Myocyte (in vitro differentiated cells): ENCODE results near the gene AFF1. TPM values are rescaled to one million over a fixed set of nuclear protein-coding genes. Genes with fewer than 3 reads are reported as not detected.
"Not testable (repeated sequence)": the region's sequence is repeated elsewhere in the genome, so short reads cannot be mapped to it uniquely, and the experiment has no call there.

Experiments used
- DNase-seq: peaks from one replicate; pipeline ENCODE4 v3.0.0-alpha.2; 2012; ENCODE audit warnings: low read depth
- total RNA-seq: library from RNA; depleted of rRNA; stranded (reverse); fragments of >200 nt; gene quantifications from 2 replicates; pipeline ENCODE4 v1.2.3, GENCODE V29; 2014

AFF1 gene
- total RNA-seq, 1 donor from 2014 or later, result 13.7 TPM

DNA sequence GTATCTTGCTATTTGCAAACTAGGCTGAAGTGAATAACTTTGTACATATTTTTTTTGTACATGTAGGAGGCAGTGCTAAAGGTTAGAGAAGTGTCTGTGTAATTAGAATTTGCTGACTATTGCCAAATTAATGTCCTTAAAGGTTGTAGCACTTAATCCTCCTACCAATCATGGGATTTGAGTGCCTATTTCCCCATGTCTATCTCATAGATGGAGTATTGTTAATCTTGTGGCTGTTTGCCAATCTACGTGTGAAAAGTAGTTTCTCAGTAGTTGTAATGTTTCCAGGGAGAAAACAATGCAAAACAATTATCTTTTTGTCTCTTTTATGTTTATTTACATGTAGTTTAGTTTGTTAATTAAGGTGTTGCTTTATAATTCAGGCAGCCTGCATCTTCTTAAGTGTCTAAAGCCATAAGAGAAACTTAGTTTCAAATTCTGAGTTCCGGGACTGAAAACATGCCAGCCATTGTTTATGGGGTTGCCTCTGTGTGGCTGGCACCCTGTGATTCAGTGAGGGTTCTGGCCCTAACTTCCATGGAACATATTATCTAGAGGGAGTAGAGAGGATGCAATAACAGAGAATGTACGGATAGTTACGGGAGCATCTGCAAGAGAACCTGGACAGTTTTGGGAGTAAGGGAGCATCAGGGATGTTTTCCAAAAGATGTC, 143.2 kb downstream of the AFF1 start:
- DNase-seq, result no peak

DNA sequence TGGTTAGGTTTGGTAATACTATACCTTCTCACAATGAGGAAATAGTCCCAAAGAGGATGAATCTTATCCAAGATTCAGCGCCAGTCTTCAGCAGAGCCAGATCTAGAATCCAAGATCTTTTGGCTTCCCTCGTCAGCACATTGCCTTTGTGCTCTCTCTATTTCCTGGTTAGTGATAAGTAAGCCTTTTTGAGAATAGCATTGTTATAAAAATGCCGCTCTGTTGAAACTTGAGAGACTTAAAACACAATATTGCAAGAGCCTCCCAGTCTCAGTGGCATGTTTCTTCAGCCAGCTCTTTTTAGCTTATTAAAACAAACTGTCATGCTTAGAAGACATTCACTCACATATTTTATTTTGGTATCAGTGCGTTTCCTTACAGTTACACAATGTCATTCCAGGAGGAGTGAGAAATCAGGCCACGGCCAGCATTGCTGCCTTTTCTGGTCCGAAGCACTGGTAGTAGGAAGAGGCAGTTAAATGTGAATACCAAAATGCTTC, 144.2 kb downstream of the AFF1 start:
- DNase-seq, result peak; percentile 43

- no peak for DNase-seq
Measured at GRCh38 chr4:87079967-87080366, 145.2 kb downstream of the AFF1 start.

DNA sequence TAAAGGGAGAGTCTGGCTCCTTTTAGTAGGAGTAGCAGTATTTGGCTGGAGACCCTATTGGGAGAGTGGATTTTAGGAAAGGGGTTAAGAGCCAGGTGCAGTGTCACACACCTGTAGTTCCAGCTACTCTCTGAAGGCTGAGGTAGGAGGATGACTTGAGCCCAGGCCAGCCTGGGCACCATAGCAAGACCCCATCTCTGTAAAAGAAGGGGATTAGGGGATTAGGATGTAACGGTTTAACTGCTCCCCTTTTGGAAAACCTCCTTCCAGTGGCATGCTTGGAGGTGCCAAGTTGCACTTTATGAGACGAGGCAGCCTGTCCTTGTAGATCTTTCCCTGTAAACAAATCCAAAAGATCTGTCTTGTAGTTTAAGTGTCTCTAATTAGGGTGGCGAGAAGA, 145.7 kb downstream of the AFF1 start:
- no peak for DNase-seq

- no peak for DNase-seq
Measured at GRCh38 chr4:87081826-87082225, 147.0 kb downstream of the AFF1 start.

DNA sequence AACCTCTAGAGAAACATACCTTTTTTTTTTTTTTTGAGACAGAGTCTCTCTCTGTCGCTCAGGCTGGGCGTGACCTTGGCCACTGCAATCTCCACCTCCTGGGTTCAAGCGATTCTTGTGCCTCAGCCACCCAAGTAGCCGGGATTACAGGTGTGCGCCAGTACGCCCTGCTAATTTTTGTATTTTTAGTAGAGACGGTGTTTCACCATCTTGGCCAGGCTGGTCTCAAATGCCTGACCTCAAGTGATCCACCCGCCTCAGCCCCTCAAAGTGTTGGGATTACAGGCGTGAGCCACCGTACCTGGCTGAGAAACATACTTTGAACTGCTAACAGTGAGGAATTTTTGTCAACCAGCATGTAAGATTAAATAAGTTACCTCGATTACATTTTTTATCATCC, 150.9 kb downstream of the AFF1 start:
- DNase-seq, result not testable (repeated sequence)

DNA sequence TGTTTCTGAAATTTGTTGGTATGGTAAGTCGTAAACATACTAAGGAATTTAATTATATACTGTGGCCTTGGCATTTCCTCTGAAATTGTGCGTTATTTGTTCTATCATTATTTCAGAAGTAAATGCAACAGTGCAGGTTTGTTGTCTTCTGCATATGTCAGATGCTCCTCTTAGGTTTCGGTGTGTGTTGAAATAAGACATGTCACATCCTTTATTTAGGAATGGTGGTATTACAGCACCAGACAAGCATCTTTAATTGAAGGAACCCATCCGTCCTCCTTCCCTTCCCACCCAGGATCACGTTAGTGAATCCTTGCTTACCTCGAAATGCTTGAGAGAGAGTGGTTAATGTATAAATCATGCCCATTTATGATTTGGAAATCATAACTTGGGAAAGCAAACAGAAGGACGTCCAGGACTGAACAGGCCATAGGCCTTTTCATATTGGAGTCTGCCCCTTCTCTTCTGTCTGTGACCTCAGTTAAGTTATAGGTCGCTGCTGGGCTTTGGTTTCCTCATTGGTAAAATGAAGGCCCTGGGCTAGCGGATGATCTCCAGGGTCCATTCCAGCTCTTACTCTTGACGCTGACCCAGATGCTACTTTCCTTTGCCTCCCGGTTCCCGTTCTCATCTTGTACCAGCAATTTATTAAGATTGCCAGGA, 151.5 kb downstream of the AFF1 start:
- no peak for DNase-seq

DNA sequence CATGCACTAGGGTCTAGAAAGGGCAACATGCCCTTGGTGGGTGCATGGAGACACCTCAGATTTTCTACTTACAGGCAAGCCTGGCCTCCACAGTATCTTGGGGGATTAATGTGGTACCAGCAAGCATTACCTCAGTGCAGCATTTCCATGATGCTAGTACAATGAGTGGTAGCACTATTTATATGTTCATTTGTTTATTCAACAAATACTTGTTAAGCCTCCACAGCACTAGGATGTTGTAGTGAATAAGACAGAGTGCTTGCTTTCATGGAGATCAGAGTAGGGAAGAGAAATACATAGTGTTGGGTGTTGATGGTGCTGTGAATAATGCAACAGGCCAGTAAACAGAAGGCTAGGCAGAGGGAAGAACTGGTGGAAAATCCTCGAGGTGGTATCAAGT, 152.2 kb downstream of the AFF1 start:
- DNase-seq, result no peak

GRCh38 chr4:87087420-87087819, 152.6 kb downstream of the AFF1 start:
- no peak for DNase-seq

GRCh38 chr4:87088186-87088585, 153.4 kb downstream of the AFF1 start:
- peak; percentile 32 for DNase-seq

DNA sequence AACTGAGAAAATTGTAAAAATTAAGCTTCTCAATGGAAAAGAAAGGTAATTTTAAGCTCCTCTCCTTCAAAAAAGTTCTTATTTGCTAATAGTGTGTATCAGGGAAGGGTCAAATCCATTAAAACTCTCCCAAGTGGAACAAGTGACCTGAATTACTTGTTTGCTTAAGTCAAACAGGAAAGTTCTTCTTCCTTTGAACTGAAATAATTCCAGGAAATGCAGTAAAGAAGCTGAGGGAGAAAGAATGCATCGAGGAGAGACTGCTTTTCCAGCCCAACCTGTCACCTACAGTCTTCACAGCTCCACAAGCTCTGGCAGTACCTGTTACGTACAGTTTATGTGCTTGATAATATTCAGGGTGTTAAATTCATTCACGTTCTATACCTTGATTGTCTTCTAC, 154.6 kb downstream of the AFF1 start:
- DNase-seq, result no peak

DNA sequence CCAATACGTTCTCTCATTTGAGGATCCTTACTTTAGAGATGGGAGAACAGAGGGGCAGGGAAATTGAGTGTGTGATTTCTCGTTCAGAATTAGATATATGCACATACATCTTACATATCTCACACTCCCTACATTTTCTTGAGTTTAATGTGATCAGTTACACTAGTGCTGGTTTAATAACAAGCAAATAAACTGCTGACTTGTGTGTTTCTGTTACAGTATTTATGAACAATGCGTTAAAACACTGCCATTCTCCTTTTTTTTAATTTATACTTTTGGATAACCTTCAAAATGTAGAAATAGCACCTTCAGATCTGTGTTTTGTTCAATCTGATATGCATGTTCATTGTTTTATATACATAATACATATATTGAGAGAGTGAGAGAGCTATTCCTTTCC, 155.5 kb downstream of the AFF1 start:
- no peak for DNase-seq

- peak; percentile 51 for DNase-seq
Measured at GRCh38 chr4:87092389-87093141, 157.8 kb downstream of the AFF1 start.

DNA sequence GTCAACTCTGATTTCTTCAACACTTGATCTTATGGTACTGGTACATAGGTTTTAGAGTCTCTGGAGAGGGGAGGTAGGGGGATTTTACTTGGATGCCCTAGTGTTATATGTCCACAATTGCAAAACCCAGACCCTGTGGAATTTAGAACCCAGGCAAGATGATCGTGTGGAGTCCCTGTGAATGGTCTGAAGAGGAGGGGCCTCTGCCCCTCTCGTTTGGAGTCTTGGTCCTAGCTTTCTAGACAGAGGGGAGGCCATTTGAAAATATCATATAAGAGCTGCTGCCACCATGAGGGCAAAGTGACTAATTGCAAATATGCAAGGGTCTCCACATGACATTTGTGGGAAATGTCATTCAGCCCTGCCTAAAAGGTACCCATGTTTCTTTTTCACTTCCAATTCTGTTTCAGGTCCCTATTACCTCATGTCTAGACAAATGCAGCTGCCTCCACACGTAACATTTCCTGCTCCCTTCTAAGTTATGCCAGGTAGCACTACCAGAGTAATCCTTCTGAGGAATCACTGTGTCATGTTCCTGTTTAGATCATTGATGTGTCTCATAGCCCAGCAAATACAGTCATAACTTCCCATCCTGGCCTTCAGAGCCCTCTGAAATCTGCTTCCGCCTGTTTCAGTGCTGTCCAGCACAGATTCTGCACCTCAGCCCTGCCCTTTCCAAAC, 158.8 kb downstream of the AFF1 start:
- peak; percentile 68 for DNase-seq

GRCh38 chr4:87097075-87097474, 162.3 kb downstream of the AFF1 start:
- DNase-seq, result no peak

GRCh38 chr4:87100168-87100567, 165.4 kb downstream of the AFF1 start:
- peak; percentile 35 for DNase-seq

DNA sequence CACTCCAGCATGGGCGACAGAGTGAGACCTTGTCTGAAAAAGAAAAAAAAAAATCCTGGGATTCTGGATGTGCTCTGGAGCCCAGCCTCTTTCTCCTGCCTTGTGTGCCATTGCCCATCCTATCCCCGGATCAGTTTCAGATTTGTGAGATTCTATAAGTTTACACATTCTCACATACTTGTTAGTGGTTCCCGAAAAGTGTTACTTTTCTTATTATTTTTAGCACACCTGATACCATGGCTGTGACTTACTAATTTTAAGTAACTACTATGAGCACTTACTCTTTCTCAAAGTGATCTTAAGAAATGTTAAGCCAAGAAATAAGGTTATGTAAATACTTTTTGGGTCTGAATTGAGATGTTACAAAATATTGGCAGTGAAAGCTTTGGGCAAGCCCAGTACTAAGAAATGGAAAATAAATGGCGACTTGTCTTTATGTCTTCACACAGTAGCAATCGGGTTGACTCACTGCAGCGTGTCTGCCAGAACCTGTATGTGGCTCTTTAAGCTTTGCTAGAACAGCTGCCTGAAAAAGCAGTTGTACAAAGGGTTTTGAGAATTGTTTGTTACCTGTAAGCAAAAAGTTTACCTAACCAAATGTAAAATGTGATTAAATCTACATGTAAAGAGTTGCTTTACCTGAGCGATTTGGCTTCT, 166.9 kb downstream of the AFF1 start:
- DNase-seq, result no peak

- DNase-seq, result no peak
Measured at GRCh38 chr4:87103086-87103485, 168.3 kb downstream of the AFF1 start.

- DNase-seq, result peak; percentile 49
Measured at GRCh38 chr4:87103691-87104187, 168.9 kb downstream of the AFF1 start.

GRCh38 chr4:87105101-87105845, 170.5 kb downstream of the AFF1 start:
- no peak for DNase-seq
